Measurements from ENCODE around the gene DLGAP3.

The DLGAP3 gene

DNA sequence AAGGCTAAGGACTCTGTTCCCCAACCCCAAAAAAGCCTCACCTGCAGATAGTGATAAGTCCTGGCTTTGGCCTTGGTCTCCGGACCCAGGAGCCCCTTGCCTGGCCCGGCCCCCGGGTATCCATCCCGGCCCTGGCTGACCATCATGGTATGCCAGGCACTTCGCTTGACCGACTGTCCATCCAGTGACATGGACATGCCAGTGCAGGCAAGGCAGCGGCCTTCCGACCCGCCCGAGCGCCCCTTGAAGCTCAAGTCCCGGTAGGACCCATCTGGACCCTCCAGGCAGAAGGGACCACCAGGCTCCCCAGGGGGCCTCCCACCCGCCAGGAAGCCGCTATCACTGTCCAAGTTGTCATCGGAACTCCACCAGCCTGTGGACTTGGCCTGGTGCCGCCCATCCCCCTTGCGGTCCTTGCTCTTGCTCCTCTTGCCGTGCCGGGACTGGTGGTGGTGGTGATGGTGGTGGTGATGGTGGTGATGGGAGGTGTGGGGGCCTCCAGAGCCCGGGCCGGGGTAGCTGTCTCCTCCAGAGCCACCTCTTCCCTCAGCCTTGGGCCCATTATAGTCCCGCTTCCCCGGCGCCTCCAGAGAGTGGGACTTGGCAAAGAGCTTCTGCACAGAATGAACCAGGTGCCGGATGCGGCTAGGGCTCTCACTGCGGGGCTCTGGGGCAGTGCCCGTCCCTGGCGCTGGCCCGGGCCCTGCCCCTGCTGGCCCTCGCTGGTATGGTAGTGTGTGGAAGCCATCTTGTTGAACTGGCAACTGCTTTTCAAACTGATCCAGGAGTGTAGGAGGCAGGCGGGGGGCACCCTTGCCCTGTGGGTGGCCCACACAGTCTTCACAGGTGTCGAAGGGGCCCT lies 25.0 kb downstream of the DLGAP3 start:
- H3K9me3 ChIP-seq: no peaks in the 10 kb centered on the region
- intact Hi-C loops (cut with DNase I; ENCODE audit: low total_unique reads): no loop called here
- no peaks in the 10 kb centered on the region for H3K36me3 ChIP-seq
- no peak overlapping the region for H3K27ac ChIP-seq
- TF ChIP-seq, protein P1, sequence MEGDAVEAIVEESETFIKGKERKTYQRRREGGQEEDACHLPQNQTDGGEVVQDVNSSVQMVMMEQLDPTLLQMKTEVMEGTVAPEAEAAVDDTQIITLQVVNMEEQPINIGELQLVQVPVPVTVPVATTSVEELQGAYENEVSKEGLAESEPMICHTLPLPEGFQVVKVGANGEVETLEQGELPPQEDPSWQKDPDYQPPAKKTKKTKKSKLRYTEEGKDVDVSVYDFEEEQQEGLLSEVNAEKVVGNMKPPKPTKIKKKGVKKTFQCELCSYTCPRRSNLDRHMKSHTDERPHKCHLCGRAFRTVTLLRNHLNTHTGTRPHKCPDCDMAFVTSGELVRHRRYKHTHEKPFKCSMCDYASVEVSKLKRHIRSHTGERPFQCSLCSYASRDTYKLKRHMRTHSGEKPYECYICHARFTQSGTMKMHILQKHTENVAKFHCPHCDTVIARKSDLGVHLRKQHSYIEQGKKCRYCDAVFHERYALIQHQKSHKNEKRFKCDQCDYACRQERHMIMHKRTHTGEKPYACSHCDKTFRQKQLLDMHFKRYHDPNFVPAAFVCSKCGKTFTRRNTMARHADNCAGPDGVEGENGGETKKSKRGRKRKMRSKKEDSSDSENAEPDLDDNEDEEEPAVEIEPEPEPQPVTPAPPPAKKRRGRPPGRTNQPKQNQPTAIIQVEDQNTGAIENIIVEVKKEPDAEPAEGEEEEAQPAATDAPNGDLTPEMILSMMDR (IDR thresholded peaks at IDR 0.05): no peak
- peaks cover 0 to 13% of the 10 kb centered on the region in 2 donors for H3K27me3 ChIP-seq
- H3K4me3 ChIP-seq: no peak overlapping the region
- no peak for DNase-seq
- no peaks in the 10 kb centered on the region for H3K4me1 ChIP-seq

DNA sequence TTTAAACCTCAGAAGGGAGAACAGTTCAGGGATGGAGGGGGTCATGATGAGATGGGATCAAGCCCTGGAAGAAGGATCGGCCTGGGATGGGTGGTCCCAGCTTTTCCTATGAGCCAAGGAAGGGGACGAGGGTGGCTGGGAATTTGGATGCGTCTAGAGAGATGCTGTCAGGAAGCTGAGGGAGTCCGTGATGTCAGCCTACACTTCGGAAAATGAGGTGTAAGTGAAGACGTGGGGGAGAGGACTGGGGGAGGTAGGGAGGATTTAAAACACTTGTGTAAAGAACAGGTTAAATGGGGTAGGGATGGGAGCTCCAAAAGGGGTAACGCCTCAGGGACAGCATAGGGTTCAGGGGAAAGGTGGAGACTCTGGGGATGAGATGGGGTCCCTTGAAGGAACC lies 27.5 kb downstream of the DLGAP3 start:
- no peaks in the 10 kb centered on the region for H3K36me3 ChIP-seq
- DNase-seq: no peak
- intact Hi-C loops (cut with DNase I; ENCODE audit: low total_unique reads): no loop called here
- H3K27me3 ChIP-seq: peaks cover 0 to 13% of the 10 kb centered on the region in 2 donors
- no peaks in the 10 kb centered on the region for H3K9me3 ChIP-seq
- no peak overlapping the region for H3K4me3 ChIP-seq
- peaks cover 0 to 7% (median 0%) of the 10 kb centered on the region in 4 donors for H3K4me1 ChIP-seq
- H3K27ac ChIP-seq: no peak overlapping the region
- TF ChIP-seq, protein P1 (IDR thresholded peaks at IDR 0.05): no peak

DNA sequence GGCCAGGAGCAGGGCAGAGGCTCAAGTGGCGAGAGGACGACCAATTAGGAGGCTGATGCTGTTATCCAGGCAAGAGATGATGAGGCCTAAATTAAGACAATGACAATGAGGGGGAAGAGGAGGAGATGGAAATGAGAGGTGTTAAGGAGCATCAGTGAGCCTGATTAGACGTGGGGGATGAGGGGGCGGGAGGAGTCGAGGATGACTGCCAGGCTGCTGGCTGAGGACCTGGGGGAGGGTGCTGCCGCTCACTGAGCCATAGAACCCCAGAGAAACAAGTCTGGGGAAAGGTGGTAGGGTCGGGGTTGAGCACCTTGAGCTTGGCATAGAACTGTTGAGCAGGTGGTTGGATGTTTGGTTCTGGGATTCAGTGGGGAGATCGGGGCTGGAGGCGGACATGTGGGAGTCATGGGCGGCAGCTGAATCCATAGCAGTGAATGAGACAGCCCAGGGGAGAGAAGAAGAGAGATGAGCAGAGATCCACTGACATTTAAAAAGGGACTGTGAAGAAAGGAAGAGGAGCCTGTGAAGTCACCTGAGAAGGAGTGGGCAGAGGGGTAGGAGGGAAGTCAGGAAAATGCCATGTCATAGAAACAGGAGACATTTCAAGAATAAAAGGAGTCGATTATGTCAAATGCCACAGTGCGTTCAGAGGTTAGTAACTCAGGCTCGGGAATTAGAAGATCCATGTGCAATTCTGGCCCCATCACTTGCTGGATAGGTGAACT lies 28.5 kb downstream of the DLGAP3 start:
- Histone ChIP-seq H3K27me3 (peaks cover 0 to 13% of the 10 kb centered on the region in 2 donors), H3K4me3 (no peak overlapping the region), H3K4me1 (peaks cover 0 to 7% (median 0%) of the 10 kb centered on the region in 4 donors), H3K27ac (no peak overlapping the region), H3K9me3 (no peaks in the 10 kb centered on the region), H3K36me3 (no peaks in the 10 kb centered on the region)
- TF ChIP-seq, protein P1 (IDR thresholded peaks at IDR 0.05): no peak
- no peak for DNase-seq
- intact Hi-C loops (cut with DNase I; ENCODE audit: low total_unique reads): no loop called here

DNA sequence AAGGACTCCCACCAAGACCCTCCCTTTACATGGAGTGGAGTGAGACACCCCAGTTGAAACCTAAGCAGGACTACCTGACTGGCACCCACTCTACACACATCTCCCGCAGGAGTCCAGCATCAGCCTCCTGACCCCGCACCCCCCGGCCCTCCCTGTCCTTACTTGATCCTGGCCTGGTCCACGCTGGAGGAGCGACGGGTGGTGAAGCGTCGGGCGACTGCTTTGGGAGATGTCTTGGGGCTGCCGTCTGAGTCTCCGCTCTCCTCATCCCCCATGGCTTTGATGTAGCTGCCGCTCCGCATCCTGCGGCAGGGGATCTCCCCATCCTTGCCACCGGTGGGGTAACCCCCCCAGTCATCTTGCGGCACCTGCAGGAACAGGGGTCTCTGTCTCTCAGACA lies 29.5 kb downstream of the DLGAP3 start:
- no peak overlapping the region for H3K4me3 ChIP-seq
- H3K4me1 ChIP-seq: peaks cover 0 to 7% (median 0%) of the 10 kb centered on the region in 4 donors
- H3K27ac ChIP-seq: no peak overlapping the region
- DNase-seq: no peak
- H3K36me3 ChIP-seq: no peaks in the 10 kb centered on the region
- TF ChIP-seq, protein P1 (IDR thresholded peaks at IDR 0.05): no peak
- no peaks in the 10 kb centered on the region for H3K9me3 ChIP-seq
- H3K27me3 ChIP-seq: peaks cover 0 to 11% of the 10 kb centered on the region in 2 donors
- intact Hi-C loops (cut with DNase I; ENCODE audit: low total_unique reads): no loop called here

DNA sequence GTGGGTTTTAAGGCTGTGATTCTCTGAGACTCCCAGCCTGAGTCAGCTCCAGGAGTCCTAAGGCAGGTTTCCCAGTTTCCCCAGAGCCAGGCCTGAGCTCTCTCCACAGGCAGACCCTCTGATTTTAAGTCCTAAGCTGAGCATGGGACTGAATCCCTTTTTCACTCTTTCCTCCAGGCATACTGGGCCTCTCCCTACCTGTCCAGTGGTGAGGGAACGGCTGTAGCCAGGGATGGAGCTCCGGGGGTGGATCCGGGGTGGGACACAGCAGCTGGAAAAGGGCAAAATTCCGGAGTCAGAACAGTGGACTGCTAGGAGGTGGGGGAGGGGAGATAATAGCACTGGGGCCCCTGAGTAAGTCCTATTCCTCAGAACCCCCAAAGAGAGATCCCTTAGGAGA lies 30.0 kb downstream of the DLGAP3 start:
- H3K36me3 ChIP-seq: no peaks in the 10 kb centered on the region
- no peak for DNase-seq
- peaks cover 0 to 8% of the 10 kb centered on the region in 2 donors for H3K27me3 ChIP-seq
- intact Hi-C loops (cut with DNase I; ENCODE audit: low total_unique reads): no loop called here
- no peaks in the 10 kb centered on the region for H3K9me3 ChIP-seq
- no peak overlapping the region for H3K4me3 ChIP-seq
- TF ChIP-seq, protein P1 (IDR thresholded peaks at IDR 0.05): no peak
- no peak overlapping the region for H3K27ac ChIP-seq
- H3K4me1 ChIP-seq: peaks cover 0 to 7% (median 0%) of the 10 kb centered on the region in 4 donors
